Left lobe of liver (tissue), 2 donors: ENCODE data around the gene LRRC75A. TPM values are rescaled to one million over a fixed set of nuclear protein-coding genes. Genes with fewer than 3 reads are reported as not detected.
A peak's percentile ranks its signal among the peaks of the same experiment; 100 is the strongest.
"Not testable (repeated sequence)": the region's sequence is repeated elsewhere in the genome, so short reads cannot be mapped to it uniquely, and the experiment has no call there.

Experiments used
- ATAC-seq: fragments of 200-7000 bp; cut with Tn5 transposase; one replicate; pipeline ENCODE4 v1.9.1; 2020; ENCODE audit warnings: mild to moderate bottlenecking, moderate library complexity
- DNase-seq: peaks from one replicate; pipeline ENCODE4 v3.0.0-alpha.2; 2020; ENCODE audit warnings: low spot score
- total RNA-seq: library from RNA; stranded (reverse); gene quantifications from one replicate; pipeline ENCODE4 v1.2.1, GENCODE V29; 2021
- donor health status: DM: no; HTN: no; CAD: no; lungs with moderate emphysema.
- donor health status: DM: no; HTN: yes; CAD: no.

LRRC75A gene
- 0.13 TPM for total RNA-seq

- peak; percentile 94 for ATAC-seq
These were observed at the start of gene LRRC75A for GRCh38 chr17:16491703-16492612. LRRC75A (minus strand) TSS chr17:16492193; CDS start chr17:16491990, 203 bp downstream.

GRCh38 chr17:16537130-16537458 is 45.1 kb upstream of the LRRC75A start:
- DNase-seq (no peak), ATAC-seq (no peak)

More at GRCh38 chr17:16491703-16492612, at the start of gene LRRC75A:
- peak; percentile 51 for DNase-seq

- no peak for DNase-seq
- ATAC-seq: no peak
These were observed 42.2 kb upstream of the LRRC75A start for GRCh38 chr17:16534236-16534635.

- no peak for DNase-seq
- no peak for ATAC-seq
These were observed 37.9 kb upstream of the LRRC75A start for GRCh38 chr17:16529906-16530305.

- ATAC-seq: no peak
- DNase-seq: no peak
These were observed 35.3 kb upstream of the LRRC75A start for GRCh38 chr17:16527298-16527697.

- DNase-seq, ATAC-seq: not testable (repeated sequence)
These were observed 33.6 kb upstream of the LRRC75A start for GRCh38 chr17:16525556-16525955.

GRCh38 chr17:16521070-16521727 is 29.2 kb upstream of the LRRC75A start:
- peak; percentile 82 for DNase-seq
- ATAC-seq: peak; percentile 99

GRCh38 chr17:16519021-16519420 is 27.0 kb upstream of the LRRC75A start:
- DNase-seq (no peak), ATAC-seq (no peak)

- ATAC-seq: no peak
These were observed 25.5 kb upstream of the LRRC75A start for GRCh38 chr17:16517477-16517876.

GRCh38 chr17:16516594-16517051 is 24.6 kb upstream of the LRRC75A start:
- DNase-seq: no peak
- ATAC-seq: no peak

More at GRCh38 chr17:16517477-16517876, 25.5 kb upstream of the LRRC75A start:
- no peak for DNase-seq

- no peak for DNase-seq
- no peak for ATAC-seq
These were observed 23.9 kb upstream of the LRRC75A start for GRCh38 chr17:16515933-16516332.

GRCh38 chr17:16513873-16514272 is 21.9 kb upstream of the LRRC75A start:
- no peak for DNase-seq
- peak; percentile 61 for ATAC-seq

GRCh38 chr17:16512011-16512410 is 20.0 kb upstream of the LRRC75A start:
- no peak for DNase-seq

GRCh38 chr17:16511593-16511992 is 19.6 kb upstream of the LRRC75A start:
- ATAC-seq (no peak), DNase-seq (no peak)

More at GRCh38 chr17:16512011-16512410, 20.0 kb upstream of the LRRC75A start:
- no peak for ATAC-seq

GRCh38 chr17:16507918-16508533 is 16.0 kb upstream of the LRRC75A start:
- ATAC-seq: no peak
- DNase-seq: no peak

GRCh38 chr17:16506188-16506587 is 14.2 kb upstream of the LRRC75A start:
- DNase-seq: no peak
- ATAC-seq: no peak

GRCh38 chr17:16504984-16505383 is 13.0 kb upstream of the LRRC75A start:
- DNase-seq (no peak), ATAC-seq (no peak)

- ATAC-seq: no peak
- no peak for DNase-seq
These were observed 5.0 kb upstream of the LRRC75A start for GRCh38 chr17:16496820-16497489.

GRCh38 chr17:16495980-16496819 is 4.2 kb upstream of the LRRC75A start:
- DNase-seq (no peak), ATAC-seq (no peak)

- DNase-seq (no peak), ATAC-seq (no peak)
These were observed 3.6 kb upstream of the LRRC75A start for GRCh38 chr17:16495561-16495960.
